HEK293 (cell line): Measurements from ENCODE around the gene PIGN.

Experiments
- CTCF ChIA-PET: fragments of 350-600 bp; formaldehyde crosslinking; extraction: SDS; loops from one replicate; lab custom pipeline; 2021; ENCODE audit warnings: antibody characterized with exemption; lab: Yijun Ruan, JAX
- POLR2A ChIA-PET: fragments of 300-600 bp; formaldehyde crosslinking; extraction: SDS; loops from one replicate; lab custom pipeline; 2020; ENCODE audit warnings: antibody characterized with exemption, inconsistent platforms; lab: Yijun Ruan, JAX
- H3K27ac ChIP-seq: fragments of 200-500 bp; sonication (Bioruptor generic); 2 replicates; pipeline ENCODE4 v1.5.1; 2014; ENCODE audit warnings: low read depth, low read length, control low read depth, inconsistent platforms; ENCODE audit errors: extremely low read depth
- H3K36me3 ChIP-seq, 2 experiments: fragments of 200-500 bp in 1 of 2; sonication (Bioruptor generic) in 1 of 2; 1 replicate in 1 of 2; 2 replicates in 1 of 2; pipeline ENCODE4 v1.5.1; 2014 to 2017; ENCODE audit warnings: inconsistent platforms in 2 of 2, low read length in 2 of 2; ENCODE audit not compliant: control insufficient read depth in 2 of 2, insufficient read depth in 1 of 2
- H3K4me1 ChIP-seq: fragments of 200-500 bp; sonication (Bioruptor generic); 2 replicates; pipeline ENCODE4 v1.5.1; 2014; ENCODE audit warnings: mild to moderate bottlenecking, low read length, inconsistent platforms; ENCODE audit not compliant: control insufficient read depth, insufficient read depth
- H3K4me3 ChIP-seq: 2 replicates; pipeline ENCODE4 v1.5.1; 2011; ENCODE audit warnings: low read depth, mild to moderate bottlenecking, control low read depth, low read length, moderate library complexity
- H3K9me3 ChIP-seq: fragments of 200-500 bp; sonication (Bioruptor generic); 2 replicates; pipeline ENCODE4 v1.5.1; 2014; ENCODE audit warnings: low read depth, low read length, inconsistent platforms; ENCODE audit not compliant: control insufficient read depth, insufficient read depth
- HOXA7 ChIP-seq: sonication (generic); formaldehyde crosslinking; IDR thresholded peaks from 2 replicates; pipeline ENCODE4 v1.8.1; 2022; ENCODE audit warnings: missing genetic modification reagents, borderline replicate concordance
- KLF8 ChIP-seq: fragments of 450-650 bp; formaldehyde crosslinking; IDR thresholded peaks from 2 replicates; pipeline ENCODE4 v1.5.1; 2016; ENCODE audit warnings: missing biosample characterization, missing genetic modification characterization
- MYNN ChIP-seq: fragments of 450-650 bp; formaldehyde crosslinking; IDR thresholded peaks from 2 replicates; pipeline ENCODE4 v1.5.1; 2016; ENCODE audit warnings: missing biosample characterization, missing genetic modification characterization, borderline replicate concordance
- SALL2 ChIP-seq: fragments of 450-650 bp; formaldehyde crosslinking; IDR thresholded peaks from 2 replicates; pipeline ENCODE4 v1.5.0; 2017; ENCODE audit warnings: missing biosample characterization, mild to moderate bottlenecking, missing genetic modification characterization, borderline replicate concordance
- SCRT1 ChIP-seq: fragments of 450-650 bp; formaldehyde crosslinking; IDR thresholded peaks from 2 replicates; pipeline ENCODE4 v1.5.1; 2016; ENCODE audit warnings: missing biosample characterization, missing genetic modification characterization, borderline replicate concordance
- TCF7L2 ChIP-seq: IDR thresholded peaks from 2 replicates; pipeline ENCODE4 v1.6.1; 2011; ENCODE audit warnings: low read depth, mild to moderate bottlenecking, inconsistent platforms, low read length, moderate library complexity, borderline replicate concordance
- TRIM28 ChIP-seq: IDR thresholded peaks from 2 replicates; pipeline ENCODE4 v1.6.1; 2011; ENCODE audit warnings: low read length, control low read depth, borderline replicate concordance
- ZFP3 ChIP-seq: fragments of 450-650 bp; formaldehyde crosslinking; IDR thresholded peaks from 2 replicates; pipeline ENCODE4 v1.5.1; 2016; ENCODE audit warnings: low read depth, missing biosample characterization, missing genetic modification characterization
- ZFP37 ChIP-seq: fragments of 450-650 bp; formaldehyde crosslinking; IDR thresholded peaks from 2 replicates; pipeline ENCODE4 v1.5.1; 2016; ENCODE audit warnings: missing biosample characterization, missing genetic modification characterization
- ZNF112 ChIP-seq: fragments of 450-650 bp; formaldehyde crosslinking; IDR thresholded peaks from 2 replicates; pipeline ENCODE4 v1.5.0; 2017; ENCODE audit warnings: missing biosample characterization, missing genetic modification characterization
- ZNF223 ChIP-seq: fragments of 450-650 bp; formaldehyde crosslinking; IDR thresholded peaks from 2 replicates; pipeline ENCODE4 v1.5.1; 2016; ENCODE audit warnings: missing biosample characterization, missing genetic modification characterization
- ZNF544 ChIP-seq: fragments of 450-650 bp; formaldehyde crosslinking; IDR thresholded peaks from 2 replicates; pipeline ENCODE4 v1.5.0; 2017; ENCODE audit warnings: missing biosample characterization, missing genetic modification characterization
- ZNF626 ChIP-seq: fragments of 450-650 bp; sonication (Bioruptor Pico); formaldehyde crosslinking; IDR thresholded peaks from 2 replicates; pipeline ENCODE4 v1.5.1; 2018; ENCODE audit warnings: missing biosample characterization, missing genetic modification characterization, inconsistent platforms
- ZNF658 ChIP-seq: fragments of 450-650 bp; formaldehyde crosslinking; IDR thresholded peaks from 2 replicates; pipeline ENCODE4; 2016; ENCODE audit warnings: missing biosample characterization, missing genetic modification characterization
- ZNF677 ChIP-seq: fragments of 450-650 bp; IDR thresholded peaks from 2 replicates; pipeline ENCODE4 v1.5.0; 2018; ENCODE audit warnings: missing biosample characterization, mild to moderate bottlenecking, missing genetic modification characterization, moderate library complexity
- ZNF76 ChIP-seq: fragments of 450-650 bp; formaldehyde crosslinking; IDR thresholded peaks from 2 replicates; pipeline ENCODE4; 2016; ENCODE audit warnings: low read depth, missing biosample characterization, missing genetic modification characterization, borderline replicate concordance
- ZNF792 ChIP-seq: fragments of 450-650 bp; formaldehyde crosslinking; IDR thresholded peaks from 2 replicates; pipeline ENCODE4 v1.5.1; 2016; ENCODE audit warnings: missing biosample characterization, missing genetic modification characterization
- ZNF843 ChIP-seq: fragments of 450-650 bp; formaldehyde crosslinking; IDR thresholded peaks from 2 replicates; pipeline ENCODE4 v1.5.1; 2016; ENCODE audit warnings: missing biosample characterization, missing genetic modification characterization
- TF ChIP-seq, protein P1 (sequence below): fragments of 450-650 bp; formaldehyde crosslinking; conservative IDR thresholded peaks from 2 replicates; pipeline ENCODE4 v1.5.1; 2016; ENCODE audit warnings: low read depth, missing biosample characterization, missing genetic modification characterization
- TF ChIP-seq, protein P2 (sequence below): fragments of 450-650 bp; formaldehyde crosslinking; IDR thresholded peaks from 2 replicates; pipeline ENCODE4 v1.5.1; 2017; ENCODE audit warnings: missing biosample characterization, missing genetic modification characterization
- TF ChIP-seq, protein P3 (sequence below): fragments of 450-650 bp; IDR thresholded peaks from 2 replicates; pipeline ENCODE4 v1.5.1; 2018; ENCODE audit warnings: missing biosample characterization, missing genetic modification characterization
- TF ChIP-seq, protein P4 (sequence below): fragments of 450-650 bp; formaldehyde crosslinking; IDR thresholded peaks from 2 replicates; pipeline ENCODE4 v1.5.1; 2016; ENCODE audit warnings: missing biosample characterization, missing genetic modification characterization
- TF ChIP-seq, protein P5 (sequence below): fragments of 450-650 bp; formaldehyde crosslinking; IDR thresholded peaks from 2 replicates; pipeline ENCODE4 v1.5.1; 2016; ENCODE audit warnings: missing biosample characterization, missing genetic modification characterization

Gene PIGN

DNA sequence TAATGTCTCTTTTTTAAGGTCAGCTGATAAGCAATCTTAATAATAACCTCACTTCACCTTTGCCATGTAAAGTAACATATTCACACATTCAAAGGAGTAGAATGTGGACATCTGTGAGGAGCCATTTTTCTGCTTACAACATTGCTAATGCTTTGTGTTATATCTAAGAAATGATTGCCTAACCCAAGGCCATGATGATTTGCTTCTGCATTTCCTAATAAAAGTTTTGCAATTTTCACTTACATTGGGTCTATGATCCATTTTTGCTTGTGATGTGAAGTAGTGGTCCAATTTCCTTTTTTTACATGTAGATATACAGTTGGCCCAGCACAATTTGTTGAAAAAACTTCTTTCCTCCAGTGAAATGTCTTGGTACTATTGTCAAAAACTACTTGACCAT is 22.2 kb upstream of the PIGN start:
- Histone ChIP-seq H3K9me3 (no peaks in the 10 kb centered on the region), H3K4me1 (0 out of 2 replicates have a peak, but pooled peaks cover 2% of the 10 kb centered on the region), H3K4me3 (no peak overlapping the region), H3K27ac (no peak overlapping the region), H3K36me3 (peaks cover 9 to 12% of the 10 kb centered on the region in 2 experiments)
- ChIA-PET POLR2A (no interaction called here), CTCF (interaction anchor here (0.6 kb wide), 1 partner anchor 1992 kb away, joined by 6 read pairs; no protein-coding TSS in a partner anchor)
- TF ChIP-seq ZNF223 = no peak
- no peak for TF ChIP-seq ZNF76
- TF ChIP-seq ZNF112 (tag by site-specific recombination) = no peak
- TF ChIP-seq, protein P1, sequence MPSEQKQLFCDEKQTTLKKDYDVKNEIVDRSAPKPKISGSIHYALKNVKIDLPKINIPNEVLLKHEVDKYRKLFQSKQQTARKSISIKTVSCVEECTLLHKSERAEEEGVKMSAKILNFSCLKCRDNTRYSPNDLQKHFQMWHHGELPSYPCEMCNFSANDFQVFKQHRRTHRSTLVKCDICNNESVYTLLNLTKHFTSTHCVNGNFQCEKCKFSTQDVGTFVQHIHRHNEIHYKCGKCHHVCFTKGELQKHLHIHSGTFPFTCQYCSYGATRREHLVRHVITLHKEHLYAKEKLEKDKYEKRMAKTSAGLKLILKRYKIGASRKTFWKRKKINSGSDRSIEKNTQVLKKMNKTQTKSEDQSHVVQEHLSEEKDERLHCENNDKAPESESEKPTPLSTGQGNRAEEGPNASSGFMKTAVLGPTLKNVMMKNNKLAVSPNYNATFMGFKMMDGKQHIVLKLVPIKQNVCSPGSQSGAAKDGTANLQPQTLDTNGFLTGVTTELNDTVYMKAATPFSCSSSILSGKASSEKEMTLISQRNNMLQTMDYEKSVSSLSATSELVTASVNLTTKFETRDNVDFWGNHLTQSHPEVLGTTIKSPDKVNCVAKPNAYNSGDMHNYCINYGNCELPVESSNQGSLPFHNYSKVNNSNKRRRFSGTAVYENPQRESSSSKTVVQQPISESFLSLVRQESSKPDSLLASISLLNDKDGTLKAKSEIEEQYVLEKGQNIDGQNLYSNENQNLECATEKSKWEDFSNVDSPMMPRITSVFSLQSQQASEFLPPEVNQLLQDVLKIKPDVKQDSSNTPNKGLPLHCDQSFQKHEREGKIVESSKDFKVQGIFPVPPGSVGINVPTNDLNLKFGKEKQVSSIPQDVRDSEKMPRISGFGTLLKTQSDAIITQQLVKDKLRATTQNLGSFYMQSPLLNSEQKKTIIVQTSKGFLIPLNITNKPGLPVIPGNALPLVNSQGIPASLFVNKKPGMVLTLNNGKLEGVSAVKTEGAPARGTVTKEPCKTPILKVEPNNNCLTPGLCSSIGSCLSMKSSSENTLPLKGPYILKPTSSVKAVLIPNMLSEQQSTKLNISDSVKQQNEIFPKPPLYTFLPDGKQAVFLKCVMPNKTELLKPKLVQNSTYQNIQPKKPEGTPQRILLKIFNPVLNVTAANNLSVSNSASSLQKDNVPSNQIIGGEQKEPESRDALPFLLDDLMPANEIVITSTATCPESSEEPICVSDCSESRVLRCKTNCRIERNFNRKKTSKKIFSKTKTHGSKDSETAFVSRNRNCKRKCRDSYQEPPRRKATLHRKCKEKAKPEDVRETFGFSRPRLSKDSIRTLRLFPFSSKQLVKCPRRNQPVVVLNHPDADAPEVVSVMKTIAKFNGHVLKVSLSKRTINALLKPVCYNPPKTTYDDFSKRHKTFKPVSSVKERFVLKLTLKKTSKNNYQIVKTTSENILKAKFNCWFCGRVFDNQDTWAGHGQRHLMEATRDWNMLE = no peak
- TF ChIP-seq TCF7L2 = no peak
- no peak for TF ChIP-seq SCRT1 (tag by site-specific recombination)
- TF ChIP-seq, protein P2, sequence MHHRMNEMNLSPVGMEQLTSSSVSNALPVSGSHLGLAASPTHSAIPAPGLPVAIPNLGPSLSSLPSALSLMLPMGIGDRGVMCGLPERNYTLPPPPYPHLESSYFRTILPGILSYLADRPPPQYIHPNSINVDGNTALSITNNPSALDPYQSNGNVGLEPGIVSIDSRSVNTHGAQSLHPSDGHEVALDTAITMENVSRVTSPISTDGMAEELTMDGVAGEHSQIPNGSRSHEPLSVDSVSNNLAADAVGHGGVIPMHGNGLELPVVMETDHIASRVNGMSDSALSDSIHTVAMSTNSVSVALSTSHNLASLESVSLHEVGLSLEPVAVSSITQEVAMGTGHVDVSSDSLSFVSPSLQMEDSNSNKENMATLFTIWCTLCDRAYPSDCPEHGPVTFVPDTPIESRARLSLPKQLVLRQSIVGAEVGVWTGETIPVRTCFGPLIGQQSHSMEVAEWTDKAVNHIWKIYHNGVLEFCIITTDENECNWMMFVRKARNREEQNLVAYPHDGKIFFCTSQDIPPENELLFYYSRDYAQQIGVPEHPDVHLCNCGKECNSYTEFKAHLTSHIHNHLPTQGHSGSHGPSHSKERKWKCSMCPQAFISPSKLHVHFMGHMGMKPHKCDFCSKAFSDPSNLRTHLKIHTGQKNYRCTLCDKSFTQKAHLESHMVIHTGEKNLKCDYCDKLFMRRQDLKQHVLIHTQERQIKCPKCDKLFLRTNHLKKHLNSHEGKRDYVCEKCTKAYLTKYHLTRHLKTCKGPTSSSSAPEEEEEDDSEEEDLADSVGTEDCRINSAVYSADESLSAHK = no peak
- TF ChIP-seq, protein P3, sequence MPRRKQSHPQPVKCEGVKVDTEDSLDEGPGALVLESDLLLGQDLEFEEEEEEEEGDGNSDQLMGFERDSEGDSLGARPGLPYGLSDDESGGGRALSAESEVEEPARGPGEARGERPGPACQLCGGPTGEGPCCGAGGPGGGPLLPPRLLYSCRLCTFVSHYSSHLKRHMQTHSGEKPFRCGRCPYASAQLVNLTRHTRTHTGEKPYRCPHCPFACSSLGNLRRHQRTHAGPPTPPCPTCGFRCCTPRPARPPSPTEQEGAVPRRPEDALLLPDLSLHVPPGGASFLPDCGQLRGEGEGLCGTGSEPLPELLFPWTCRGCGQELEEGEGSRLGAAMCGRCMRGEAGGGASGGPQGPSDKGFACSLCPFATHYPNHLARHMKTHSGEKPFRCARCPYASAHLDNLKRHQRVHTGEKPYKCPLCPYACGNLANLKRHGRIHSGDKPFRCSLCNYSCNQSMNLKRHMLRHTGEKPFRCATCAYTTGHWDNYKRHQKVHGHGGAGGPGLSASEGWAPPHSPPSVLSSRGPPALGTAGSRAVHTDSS (tag by site-specific recombination) = no peak

DNA sequence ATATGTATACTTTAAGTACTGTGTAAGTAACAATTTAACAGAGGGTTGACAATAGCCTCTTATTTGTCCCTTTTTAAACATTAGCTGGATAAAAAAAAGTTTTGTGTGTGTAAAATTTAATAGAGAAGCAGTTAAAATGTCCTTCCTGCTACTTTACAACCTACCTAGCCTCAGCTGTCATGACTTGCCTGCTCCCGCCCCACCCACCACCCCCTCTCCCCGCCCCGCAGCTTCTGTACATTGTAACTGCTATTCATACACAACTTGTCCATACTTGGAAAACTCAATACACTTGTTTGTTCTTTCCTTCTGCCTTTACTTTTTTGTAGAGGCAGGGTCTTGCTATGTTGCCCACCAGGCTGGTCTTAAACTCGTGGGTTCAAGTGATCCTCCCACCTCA is 19.7 kb upstream of the PIGN start:
- Histone ChIP-seq H3K36me3 (no peaks in the 10 kb centered on the region; a peak in 1 of 3 replicates), H3K4me1 (0 out of 2 replicates have a peak, but pooled peaks cover 2% of the 10 kb centered on the region), H3K27ac (no peak overlapping the region), H3K4me3 (no peak overlapping the region), H3K9me3 (no peaks in the 10 kb centered on the region)
- CTCF ChIA-PET = interaction anchor here (0.6 to 1.2 kb wide), 2 partner anchors 9 to 378 kb away, joined by 3 read pairs; no protein-coding TSS in a partner anchor
- TF ChIP-seq ZNF792 (tag by site-specific recombination) = no peak
- TF ChIP-seq ZFP37 (tag by site-specific recombination) = no peak
- TF ChIP-seq, protein P4, sequence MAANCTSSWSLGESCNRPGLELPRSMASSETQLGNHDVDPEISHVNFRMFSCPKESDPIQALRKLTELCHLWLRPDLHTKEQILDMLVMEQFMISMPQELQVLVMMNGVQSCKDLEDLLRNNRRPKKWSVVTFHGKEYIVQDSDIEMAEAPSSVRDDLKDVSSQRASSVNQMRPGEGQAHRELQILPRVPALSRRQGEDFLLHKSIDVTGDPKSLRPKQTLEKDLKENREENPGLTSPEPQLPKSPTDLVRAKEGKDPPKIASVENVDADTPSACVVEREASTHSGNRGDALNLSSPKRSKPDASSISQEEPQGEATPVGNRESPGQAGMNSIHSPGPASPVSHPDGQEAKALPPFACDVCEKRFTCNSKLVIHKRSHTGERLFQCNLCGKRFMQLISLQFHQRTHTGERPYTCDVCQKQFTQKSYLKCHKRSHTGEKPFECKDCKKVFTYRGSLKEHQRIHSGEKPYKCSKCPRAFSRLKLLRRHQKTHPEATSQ (tag by site-specific recombination) = no peak
- no peak for TF ChIP-seq MYNN (tag by site-specific recombination)
- no peak for TF ChIP-seq SALL2 (tag by site-specific recombination)
- no peak for TF ChIP-seq ZNF658 (tag by site-specific recombination)
- no peak for TF ChIP-seq ZNF626 (tag by site-specific recombination)
- TF ChIP-seq, protein P5, sequence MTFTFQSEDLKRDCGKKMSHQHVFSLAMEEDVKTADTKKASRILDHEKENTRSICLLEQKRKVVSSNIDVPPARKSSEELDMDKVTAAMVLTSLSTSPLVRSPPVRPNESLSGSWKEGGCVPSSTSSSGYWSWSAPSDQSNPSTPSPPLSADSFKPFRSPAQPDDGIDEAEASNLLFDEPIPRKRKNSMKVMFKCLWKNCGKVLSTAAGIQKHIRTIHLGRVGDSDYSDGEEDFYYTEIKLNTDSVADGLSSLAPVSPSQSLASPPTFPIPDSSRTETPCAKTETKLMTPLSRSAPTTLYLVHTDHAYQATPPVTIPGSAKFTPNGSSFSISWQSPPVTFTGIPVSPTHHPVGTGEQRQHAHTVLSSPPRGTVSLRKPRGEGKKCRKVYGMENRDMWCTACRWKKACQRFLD (tag by site-specific recombination) = no peak
- TF ChIP-seq ZNF843 = no peak
- TF ChIP-seq ZFP3 (tag by site-specific recombination) = no peak
- no peak for TF ChIP-seq TRIM28
- no peak for TF ChIP-seq SCRT1 (tag by site-specific recombination)
- TF ChIP-seq TCF7L2 = no peak
- no peak for TF ChIP-seq KLF8 (tag by site-specific recombination)
- TF ChIP-seq ZNF544 (tag by site-specific recombination) = no peak
- TF ChIP-seq HOXA7 (CRISPR knock-in tag) = no peak
- TF ChIP-seq ZNF677 = no peak
- POLR2A ChIA-PET = interaction anchor here (1.1 kb wide), 1 partner anchor 20 kb away, joined by 3 read pairs; the partner anchor contains the start of genes PIGN and RELCH
